ENCODE results near the gene SUSD4.

Gene SUSD4

GRCh38 chr1:223215026-223215425, 148.9 kb downstream of the SUSD4 start:
- no peaks in the 10 kb centered on the region for H3K36me3 ChIP-seq (ENCODE audit: control insufficient read depth in 2 of 2, insufficient read depth in 2 of 2, low read length in 2 of 2)
- no peak overlapping the region for H3K27ac ChIP-seq (ENCODE audit: low read length)
- no peak overlapping the region for H3K4me3 ChIP-seq (ENCODE audit: low read length in 2 of 2)
- peaks cover 0 to 7% of the 10 kb centered on the region in 2 donors for H3K9me3 ChIP-seq (ENCODE audit: control insufficient read depth in 2 of 2, low read length in 2 of 2)
- no peaks in the 10 kb centered on the region for H3K4me1 ChIP-seq (ENCODE audit: control insufficient read depth, insufficient read depth, low read length)
- H3K9ac ChIP-seq (ENCODE audit: low read length in 2 of 2) = no peak overlapping the region
- peaks cover 0 to 3% of the 10 kb centered on the region in 2 donors for H3K27me3 ChIP-seq (ENCODE audit: control insufficient read depth in 1 of 2, insufficient read depth in 2 of 2, low read length in 2 of 2)

- Histone ChIP-seq H3K27me3 (ENCODE audit: control insufficient read depth in 1 of 2, insufficient read depth in 2 of 2, low read length in 2 of 2) (peaks cover 0 to 3% of the 10 kb centered on the region in 2 donors), H3K9ac (ENCODE audit: low read length in 2 of 2) (no peak overlapping the region), H3K4me1 (ENCODE audit: control insufficient read depth, insufficient read depth, low read length) (no peaks in the 10 kb centered on the region), H3K9me3 (ENCODE audit: control insufficient read depth in 2 of 2, low read length in 2 of 2) (peaks cover 0 to 7% of the 10 kb centered on the region in 2 donors), H3K4me3 (ENCODE audit: low read length in 2 of 2) (no peak overlapping the region), H3K27ac (ENCODE audit: low read length) (no peak overlapping the region), H3K36me3 (ENCODE audit: control insufficient read depth in 2 of 2, insufficient read depth in 2 of 2, low read length in 2 of 2) (no peaks in the 10 kb centered on the region)
Measured at GRCh38 chr1:223214261-223214807, 149.6 kb downstream of the SUSD4 start.

- Histone ChIP-seq H3K27me3 (ENCODE audit: control insufficient read depth in 1 of 2, insufficient read depth in 2 of 2, low read length in 2 of 2) (peaks cover 0 to 3% of the 10 kb centered on the region in 2 donors), H3K27ac (ENCODE audit: low read length) (no peak overlapping the region), H3K4me1 (ENCODE audit: control insufficient read depth, insufficient read depth, low read length) (no peaks in the 10 kb centered on the region), H3K9me3 (ENCODE audit: control insufficient read depth in 2 of 2, low read length in 2 of 2) (no peaks in the 10 kb centered on the region), H3K36me3 (ENCODE audit: control insufficient read depth in 2 of 2, insufficient read depth in 2 of 2, low read length in 2 of 2) (no peaks in the 10 kb centered on the region), H3K9ac (ENCODE audit: low read length in 2 of 2) (no peak overlapping the region), H3K4me3 (ENCODE audit: low read length in 2 of 2) (no peak overlapping the region)
Measured at GRCh38 chr1:223212441-223212840, 151.5 kb downstream of the SUSD4 start.

GRCh38 chr1:223211323-223211985, 152.5 kb downstream of the SUSD4 start:
- Histone ChIP-seq H3K36me3 (ENCODE audit: control insufficient read depth in 2 of 2, insufficient read depth in 2 of 2, low read length in 2 of 2) (no peaks in the 10 kb centered on the region), H3K9me3 (ENCODE audit: control insufficient read depth in 2 of 2, low read length in 2 of 2) (no peaks in the 10 kb centered on the region), H3K27me3 (ENCODE audit: control insufficient read depth in 1 of 2, insufficient read depth in 2 of 2, low read length in 2 of 2) (peaks cover 0 to 3% of the 10 kb centered on the region in 2 donors), H3K4me1 (ENCODE audit: control insufficient read depth, insufficient read depth, low read length) (no peaks in the 10 kb centered on the region), H3K9ac (ENCODE audit: low read length in 2 of 2) (no peak overlapping the region), H3K27ac (ENCODE audit: low read length) (no peak overlapping the region), H3K4me3 (ENCODE audit: low read length in 2 of 2) (no peak overlapping the region)

GRCh38 chr1:223210788-223211120, 153.2 kb downstream of the SUSD4 start:
- Histone ChIP-seq H3K27ac (ENCODE audit: low read length) (no peak overlapping the region), H3K4me1 (ENCODE audit: control insufficient read depth, insufficient read depth, low read length) (no peaks in the 10 kb centered on the region), H3K9ac (ENCODE audit: low read length in 2 of 2) (no peak overlapping the region), H3K27me3 (ENCODE audit: control insufficient read depth in 1 of 2, insufficient read depth in 2 of 2, low read length in 2 of 2) (peaks cover 0 to 3% of the 10 kb centered on the region in 2 donors), H3K9me3 (ENCODE audit: control insufficient read depth in 2 of 2, low read length in 2 of 2) (no peaks in the 10 kb centered on the region), H3K36me3 (ENCODE audit: control insufficient read depth in 2 of 2, insufficient read depth in 2 of 2, low read length in 2 of 2) (no peaks in the 10 kb centered on the region), H3K4me3 (ENCODE audit: low read length in 2 of 2) (no peak overlapping the region)

- Histone ChIP-seq H3K27ac (ENCODE audit: low read length) (no peak overlapping the region), H3K4me1 (ENCODE audit: control insufficient read depth, insufficient read depth, low read length) (no peaks in the 10 kb centered on the region), H3K27me3 (ENCODE audit: control insufficient read depth in 1 of 2, insufficient read depth in 2 of 2, low read length in 2 of 2) (peaks cover 0 to 3% of the 10 kb centered on the region in 2 donors), H3K36me3 (ENCODE audit: control insufficient read depth in 2 of 2, insufficient read depth in 2 of 2, low read length in 2 of 2) (no peaks in the 10 kb centered on the region), H3K9ac (ENCODE audit: low read length in 2 of 2) (no peak overlapping the region), H3K4me3 (ENCODE audit: low read length in 2 of 2) (no peak overlapping the region), H3K9me3 (ENCODE audit: control insufficient read depth in 2 of 2, low read length in 2 of 2) (no peaks in the 10 kb centered on the region)
Measured at GRCh38 chr1:223209992-223210787, 153.8 kb downstream of the SUSD4 start.

- Histone ChIP-seq H3K9ac (ENCODE audit: low read length in 2 of 2) (no peak overlapping the region), H3K9me3 (ENCODE audit: control insufficient read depth in 2 of 2, low read length in 2 of 2) (no peaks in the 10 kb centered on the region), H3K27ac (ENCODE audit: low read length) (no peak overlapping the region), H3K27me3 (ENCODE audit: control insufficient read depth in 1 of 2, insufficient read depth in 2 of 2, low read length in 2 of 2) (peaks cover 2 to 7% of the 10 kb centered on the region in 2 donors), H3K4me1 (ENCODE audit: control insufficient read depth, insufficient read depth, low read length) (no peaks in the 10 kb centered on the region), H3K4me3 (ENCODE audit: low read length in 2 of 2) (no peak overlapping the region), H3K36me3 (ENCODE audit: control insufficient read depth in 2 of 2, insufficient read depth in 2 of 2, low read length in 2 of 2) (no peaks in the 10 kb centered on the region)
Measured at GRCh38 chr1:223209293-223209898, 154.6 kb downstream of the SUSD4 start.

- H3K4me3 ChIP-seq (ENCODE audit: low read length in 2 of 2) = no peak overlapping the region
- no peaks in the 10 kb centered on the region for H3K9me3 ChIP-seq (ENCODE audit: control insufficient read depth in 2 of 2, low read length in 2 of 2)
- H3K27ac ChIP-seq (ENCODE audit: low read length) = no peak overlapping the region
- H3K36me3 ChIP-seq (ENCODE audit: control insufficient read depth in 2 of 2, insufficient read depth in 2 of 2, low read length in 2 of 2) = no peaks in the 10 kb centered on the region
- H3K4me1 ChIP-seq (ENCODE audit: control insufficient read depth, insufficient read depth, low read length) = no peaks in the 10 kb centered on the region
- H3K9ac ChIP-seq (ENCODE audit: low read length in 2 of 2) = no peak overlapping the region
- peaks cover 3 to 8% of the 10 kb centered on the region in 2 donors for H3K27me3 ChIP-seq (ENCODE audit: control insufficient read depth in 1 of 2, insufficient read depth in 2 of 2, low read length in 2 of 2)
Measured at GRCh38 chr1:223208164-223209076, 155.6 kb downstream of the SUSD4 start.

- H3K27me3 ChIP-seq (ENCODE audit: control insufficient read depth in 1 of 2, insufficient read depth in 2 of 2, low read length in 2 of 2) = peaks cover 3 to 8% of the 10 kb centered on the region in 2 donors
- no peak overlapping the region for H3K27ac ChIP-seq (ENCODE audit: low read length)
Measured at GRCh38 chr1:223207293-223208066, 156.5 kb downstream of the SUSD4 start.

More at GRCh38 chr1:223207293-223208066, 156.5 kb downstream of the SUSD4 start:
- no peaks in the 10 kb centered on the region for H3K9me3 ChIP-seq (ENCODE audit: control insufficient read depth in 2 of 2, low read length in 2 of 2)
- no peaks in the 10 kb centered on the region for H3K4me1 ChIP-seq (ENCODE audit: control insufficient read depth, insufficient read depth, low read length)
- H3K4me3 ChIP-seq (ENCODE audit: low read length in 2 of 2) = no peak overlapping the region
- H3K36me3 ChIP-seq (ENCODE audit: control insufficient read depth in 2 of 2, insufficient read depth in 2 of 2, low read length in 2 of 2) = no peaks in the 10 kb centered on the region
- H3K9ac ChIP-seq (ENCODE audit: low read length in 2 of 2) = no peak overlapping the region

Measured in stomach smooth muscle (tissue), 2 donors.